IMR-90 (cell line): Measurements from ENCODE around the gene DIP2C.

Experiments used
- CEBPB ChIP-seq: IDR thresholded peaks from 2 replicates; pipeline ENCODE4 v1.6.1; 2012; ENCODE audit warnings: low read depth, low read length, improper control_type of control experiment
- FOS ChIP-seq: fragments of 150-350 bp; IDR thresholded peaks from 2 replicates; pipeline ENCODE4 v1.6.1; 2016; ENCODE audit warnings: low read depth, low read length
- MXI1 ChIP-seq: IDR thresholded peaks from 2 replicates; pipeline ENCODE4 v1.6.1; 2012; ENCODE audit warnings: low read depth, mild to moderate bottlenecking, low read length, moderate library complexity, borderline replicate concordance
- POLR2A ChIP-seq: IDR thresholded peaks from 2 replicates; pipeline ENCODE4 v1.6.1; 2012; ENCODE audit warnings: mild to moderate bottlenecking, low read depth, low read length
- RAD21 ChIP-seq: IDR thresholded peaks from 2 replicates; pipeline ENCODE4 v1.6.1; 2012; ENCODE audit warnings: low read length, improper control_type of control experiment
- RCOR1 ChIP-seq: IDR thresholded peaks from 2 replicates; pipeline ENCODE4 v1.6.1; 2012; ENCODE audit warnings: mild to moderate bottlenecking, low read length, improper control_type of control experiment; ENCODE audit not compliant: insufficient replicate concordance
- RFX5 ChIP-seq: IDR thresholded peaks from 2 replicates; pipeline ENCODE4 v1.8.0; 2012; ENCODE audit warnings: low read depth, mild to moderate bottlenecking, low read length, moderate library complexity
- SMC3 ChIP-seq: fragments of 150-350 bp; IDR thresholded peaks from 2 replicates; pipeline ENCODE4 v1.6.1; 2016; ENCODE audit warnings: low read depth, mild to moderate bottlenecking, antibody characterized with exemption, low read length, moderate library complexity
- TF ChIP-seq, protein P1 (sequence below): fragments of 150-350 bp; IDR thresholded peaks from 2 replicates; pipeline ENCODE4 v1.6.1; 2017; ENCODE audit warnings: mild to moderate bottlenecking, antibody characterized with exemption, low read length, low read depth
- TF ChIP-seq, protein P2 (sequence below): conservative IDR thresholded peaks from 2 replicates; pipeline ENCODE4 v1.5.1; 2012; ENCODE audit warnings: mild to moderate bottlenecking, low read depth, low read length, improper control_type of control experiment
- TF ChIP-seq, protein P3 (sequence below): fragments of 150-350 bp; IDR thresholded peaks from 2 replicates; pipeline ENCODE4 v1.6.1; 2016; ENCODE audit warnings: low read depth, mild to moderate bottlenecking, low read length, moderate library complexity, borderline replicate concordance

DNA sequence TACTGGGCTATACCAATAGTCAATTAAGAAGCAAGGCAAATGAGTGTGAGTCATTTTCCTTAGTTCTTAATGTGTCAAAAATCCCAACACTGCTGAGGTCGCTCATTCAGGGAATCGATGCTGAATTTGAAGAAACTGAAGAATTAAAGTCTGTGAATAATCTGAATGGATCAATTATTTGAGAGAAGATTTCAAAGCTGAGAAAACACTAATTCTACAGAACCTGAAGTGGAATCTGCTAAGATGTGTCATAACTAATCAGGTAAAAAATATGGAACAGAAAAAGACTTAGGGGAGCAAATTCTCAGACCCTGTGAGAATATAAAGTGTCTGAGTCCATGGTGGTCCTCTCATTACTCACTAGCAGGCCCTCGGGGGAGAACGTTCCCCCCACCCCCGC is 125.6 kb downstream of the DIP2C start:
- no peak for TF ChIP-seq RFX5
- TF ChIP-seq, protein P1, sequence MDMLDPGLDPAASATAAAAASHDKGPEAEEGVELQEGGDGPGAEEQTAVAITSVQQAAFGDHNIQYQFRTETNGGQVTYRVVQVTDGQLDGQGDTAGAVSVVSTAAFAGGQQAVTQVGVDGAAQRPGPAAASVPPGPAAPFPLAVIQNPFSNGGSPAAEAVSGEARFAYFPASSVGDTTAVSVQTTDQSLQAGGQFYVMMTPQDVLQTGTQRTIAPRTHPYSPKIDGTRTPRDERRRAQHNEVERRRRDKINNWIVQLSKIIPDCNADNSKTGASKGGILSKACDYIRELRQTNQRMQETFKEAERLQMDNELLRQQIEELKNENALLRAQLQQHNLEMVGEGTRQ, result no peak
- no peak for TF ChIP-seq POLR2A
- TF ChIP-seq, protein P2, sequence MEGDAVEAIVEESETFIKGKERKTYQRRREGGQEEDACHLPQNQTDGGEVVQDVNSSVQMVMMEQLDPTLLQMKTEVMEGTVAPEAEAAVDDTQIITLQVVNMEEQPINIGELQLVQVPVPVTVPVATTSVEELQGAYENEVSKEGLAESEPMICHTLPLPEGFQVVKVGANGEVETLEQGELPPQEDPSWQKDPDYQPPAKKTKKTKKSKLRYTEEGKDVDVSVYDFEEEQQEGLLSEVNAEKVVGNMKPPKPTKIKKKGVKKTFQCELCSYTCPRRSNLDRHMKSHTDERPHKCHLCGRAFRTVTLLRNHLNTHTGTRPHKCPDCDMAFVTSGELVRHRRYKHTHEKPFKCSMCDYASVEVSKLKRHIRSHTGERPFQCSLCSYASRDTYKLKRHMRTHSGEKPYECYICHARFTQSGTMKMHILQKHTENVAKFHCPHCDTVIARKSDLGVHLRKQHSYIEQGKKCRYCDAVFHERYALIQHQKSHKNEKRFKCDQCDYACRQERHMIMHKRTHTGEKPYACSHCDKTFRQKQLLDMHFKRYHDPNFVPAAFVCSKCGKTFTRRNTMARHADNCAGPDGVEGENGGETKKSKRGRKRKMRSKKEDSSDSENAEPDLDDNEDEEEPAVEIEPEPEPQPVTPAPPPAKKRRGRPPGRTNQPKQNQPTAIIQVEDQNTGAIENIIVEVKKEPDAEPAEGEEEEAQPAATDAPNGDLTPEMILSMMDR, result no peak
- TF ChIP-seq SMC3, result no peak
- no peak for TF ChIP-seq FOS
- TF ChIP-seq RCOR1, result no peak
- TF ChIP-seq MXI1, result no peak
- TF ChIP-seq RAD21, result no peak
- TF ChIP-seq, protein P3, sequence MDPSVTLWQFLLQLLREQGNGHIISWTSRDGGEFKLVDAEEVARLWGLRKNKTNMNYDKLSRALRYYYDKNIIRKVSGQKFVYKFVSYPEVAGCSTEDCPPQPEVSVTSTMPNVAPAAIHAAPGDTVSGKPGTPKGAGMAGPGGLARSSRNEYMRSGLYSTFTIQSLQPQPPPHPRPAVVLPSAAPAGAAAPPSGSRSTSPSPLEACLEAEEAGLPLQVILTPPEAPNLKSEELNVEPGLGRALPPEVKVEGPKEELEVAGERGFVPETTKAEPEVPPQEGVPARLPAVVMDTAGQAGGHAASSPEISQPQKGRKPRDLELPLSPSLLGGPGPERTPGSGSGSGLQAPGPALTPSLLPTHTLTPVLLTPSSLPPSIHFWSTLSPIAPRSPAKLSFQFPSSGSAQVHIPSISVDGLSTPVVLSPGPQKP, result no peak
- no peak for TF ChIP-seq CEBPB
